HG02763 (cell line): ENCODE measurements around the gene IRF7.

ENCODE experiments used
- ATAC-seq: cut with Tn5 transposase; IDR thresholded peaks from one replicate; pipeline ENCODE4 v1.9.1; 2021; ENCODE audit warnings: mild to moderate bottlenecking, moderate library complexity; ENCODE audit not compliant: unreplicated experiment

Gene IRF7

DNA sequence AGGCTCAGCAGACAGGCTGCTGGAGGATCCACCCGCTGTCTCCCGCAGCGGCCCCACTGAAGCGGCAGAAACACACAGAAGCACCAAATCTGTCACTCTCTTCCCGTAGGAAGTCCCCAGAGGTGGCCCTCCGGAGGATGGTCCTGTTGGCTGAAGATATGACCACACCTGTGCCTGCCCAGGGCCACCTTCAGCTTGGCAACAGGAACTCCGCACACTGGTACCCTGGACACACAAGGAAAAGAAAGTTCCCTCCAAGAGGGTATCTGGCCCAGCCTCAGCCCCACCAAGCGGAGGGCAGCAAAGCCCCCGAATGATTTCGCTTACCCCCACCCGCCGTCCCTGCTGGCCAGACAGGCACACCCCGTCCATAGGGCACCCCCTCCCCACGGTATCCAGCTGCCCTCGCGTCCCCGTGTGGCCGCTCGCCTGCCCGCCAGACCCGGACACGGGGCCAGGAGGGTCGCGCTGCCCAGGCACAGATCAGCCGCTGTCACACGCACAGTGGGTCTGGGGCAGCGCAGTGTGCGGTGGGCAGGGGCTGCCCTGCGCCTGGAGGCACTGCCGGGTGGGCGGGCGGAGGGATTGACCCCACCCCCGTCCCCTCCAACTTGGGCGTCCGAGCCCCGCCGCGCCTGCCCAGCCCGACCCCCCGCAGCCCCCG is 48.0 kb downstream of the IRF7 start:
- ATAC-seq = peak; percentile 1

DNA sequence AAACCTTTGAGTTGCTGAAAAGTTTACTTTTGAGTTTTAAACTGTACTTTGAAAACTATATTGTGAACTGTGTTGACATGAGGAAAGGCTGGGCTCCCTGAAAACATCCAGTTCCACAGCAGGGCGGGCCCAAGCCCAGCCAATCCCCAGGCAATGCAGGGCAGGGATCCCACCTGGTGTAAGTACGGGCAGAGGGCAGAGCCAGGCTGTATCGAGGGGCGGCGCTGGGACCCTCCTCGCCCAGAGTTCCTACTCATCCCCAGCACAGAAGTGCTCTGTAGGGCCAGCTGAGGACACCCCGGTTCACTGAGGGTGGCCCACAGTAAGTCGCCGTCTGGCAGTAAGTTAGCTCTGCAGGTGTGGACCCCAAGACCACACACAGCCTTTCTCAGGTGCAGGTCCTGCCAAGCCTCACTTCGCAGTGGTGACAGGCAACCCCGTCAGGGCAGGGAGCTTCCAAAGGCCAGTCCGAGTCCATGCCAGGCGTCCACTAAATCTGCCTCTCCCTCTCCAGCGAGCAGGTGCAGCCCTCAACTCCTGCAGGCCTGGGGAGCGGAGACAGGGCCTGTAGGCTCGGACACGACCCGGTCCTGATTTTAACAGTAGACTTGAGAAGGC is 48.6 kb downstream of the IRF7 start:
- no peak for ATAC-seq

DNA sequence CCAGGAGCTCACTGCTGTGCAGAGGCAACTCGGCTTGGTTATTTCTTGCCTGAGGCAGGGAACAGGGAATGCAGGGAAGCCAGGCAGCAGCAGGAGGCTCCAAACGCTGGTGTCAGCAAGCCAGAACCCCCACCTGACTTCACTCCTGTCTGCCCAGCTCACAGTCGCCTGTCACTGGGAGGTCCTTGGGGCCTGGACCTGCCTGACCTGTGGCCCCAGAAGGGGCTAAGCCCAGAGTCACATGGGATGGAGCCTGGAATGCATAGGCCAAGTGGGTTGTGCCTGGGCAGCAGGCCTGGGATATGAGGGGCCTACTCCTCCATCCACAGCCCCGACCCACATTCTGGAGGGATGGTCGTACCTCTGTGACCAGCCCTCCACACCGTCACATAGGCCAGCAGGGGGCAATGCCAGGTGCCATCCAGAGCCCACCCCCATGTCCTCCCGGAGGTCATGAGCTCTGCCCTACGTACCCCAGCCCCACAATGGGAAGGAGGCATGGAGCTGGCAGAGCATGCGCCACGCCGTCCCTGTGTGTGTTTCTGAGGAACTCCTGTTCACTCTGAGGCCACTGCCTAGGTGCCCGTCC is 49.7 kb downstream of the IRF7 start:
- no peak for ATAC-seq

DNA sequence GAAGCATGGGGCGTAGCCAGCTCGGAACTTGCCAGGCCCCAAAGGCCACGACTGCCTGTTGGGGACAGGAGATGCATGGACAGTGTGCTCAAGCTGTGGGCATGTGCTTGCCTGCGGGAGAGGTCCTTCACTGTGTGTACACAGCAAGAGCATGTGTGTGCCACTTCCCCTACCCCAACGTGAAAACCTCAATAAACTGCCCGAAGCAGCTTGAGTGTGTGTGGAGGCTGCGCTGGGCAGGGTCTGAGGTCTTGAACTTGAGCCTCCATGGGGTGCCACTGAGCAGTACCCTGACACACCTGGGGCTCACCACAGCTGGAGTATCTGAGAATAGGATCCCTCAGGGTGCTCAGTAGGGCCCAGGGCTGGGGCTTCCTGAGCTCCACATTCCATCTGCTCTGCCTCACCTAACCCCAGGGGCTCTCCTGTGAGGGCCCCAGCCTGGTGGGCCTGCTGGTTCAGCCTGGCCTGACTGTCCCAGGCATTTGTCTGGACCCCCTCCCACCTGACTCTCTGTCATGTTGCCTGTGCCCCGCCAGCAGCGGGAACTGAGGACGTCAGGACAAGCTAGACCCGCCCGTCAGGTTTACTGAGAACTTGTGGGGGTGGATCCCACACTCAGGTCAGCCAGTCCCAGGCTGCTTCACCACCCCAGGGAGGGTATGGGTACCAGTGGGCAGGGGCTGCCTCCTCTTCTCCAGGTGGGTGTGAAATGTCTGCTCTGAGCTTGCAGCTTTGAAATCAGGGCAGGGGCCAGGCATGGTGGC is 51.8 kb downstream of the IRF7 start:
- no peak for ATAC-seq

DNA sequence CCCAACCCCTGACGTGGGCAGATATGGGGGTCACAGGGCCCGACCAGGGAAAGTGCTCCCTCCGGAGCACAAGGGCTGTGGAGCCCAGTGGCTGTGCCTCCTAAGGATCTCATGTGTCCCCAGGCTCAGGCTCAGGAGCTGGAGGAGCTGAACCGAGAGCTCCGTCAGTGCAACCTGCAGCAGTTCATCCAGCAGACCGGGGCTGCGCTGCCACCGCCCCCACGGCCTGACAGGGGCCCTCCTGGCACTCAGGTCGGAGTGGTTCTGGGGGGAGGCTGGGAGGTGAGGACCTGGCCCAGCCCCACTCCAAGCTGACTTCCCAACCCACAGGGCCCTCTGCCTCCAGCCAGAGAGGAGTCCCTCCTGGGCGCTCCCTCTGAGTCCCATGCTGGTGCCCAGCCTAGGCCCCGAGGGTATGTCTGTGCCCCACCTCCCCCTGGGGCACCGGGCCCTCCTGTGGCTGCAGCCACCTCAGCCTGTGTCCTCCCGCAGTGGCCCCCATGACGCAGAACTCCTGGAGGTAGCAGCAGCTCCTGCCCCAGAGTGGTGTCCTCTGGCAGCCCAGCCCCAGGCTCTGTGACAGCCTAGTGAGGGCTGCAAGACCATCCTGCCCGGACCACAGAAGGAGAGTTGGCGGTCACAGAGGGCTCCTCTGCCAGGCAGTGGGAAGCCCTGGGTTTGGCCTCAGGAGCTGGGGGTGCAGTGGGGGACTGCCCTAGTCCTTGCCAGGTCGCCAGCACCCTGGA is 52.5 kb downstream of the IRF7 start:
- no peak for ATAC-seq
